ENCODE data around the gene KCND3. TPM values are rescaled to one million over a fixed set of nuclear protein-coding genes. Genes with fewer than 3 reads are reported as not detected.

The KCND3 gene
- total RNA-seq, 6 donors from 2014 or later, result 2.7 to 6.4 (median 5.4) TPM

- no peak overlapping the region for H3K27ac ChIP-seq
- no peak for DNase-seq
- H3K4me3 ChIP-seq, result no peak overlapping the region
- ATAC-seq (ENCODE audit: low FRiP score in 2 of 2), result no peak
- TF ChIP-seq POLR2AphosphoS5 (IDR thresholded peaks at IDR 0.05) (no peak), POLR2A (IDR thresholded peaks at IDR 0.05) (no peak), CTCF (IDR thresholded peaks at IDR 0.05) (no peak), EP300 (IDR thresholded peaks at IDR 0.05) (no peak)
- WGBS, 2 donors, result 79 to 85% methylated on average over 6 to 7 of the region's 7 CpGs
- no peaks in the 10 kb centered on the region for H3K36me3 ChIP-seq
- H3K27me3 ChIP-seq, result no peaks in the 10 kb centered on the region
- H3K4me1 ChIP-seq, result no peaks in the 10 kb centered on the region
- no peaks in the 10 kb centered on the region for H3K9me3 ChIP-seq
Measured at GRCh38 chr1:111821121-111821745, 168.2 kb downstream of the KCND3 start.

- Histone ChIP-seq H3K27ac (no peak overlapping the region), H3K36me3 (no peaks in the 10 kb centered on the region), H3K27me3 (no peaks in the 10 kb centered on the region), H3K9me3 (no peaks in the 10 kb centered on the region), H3K4me1 (no peaks in the 10 kb centered on the region), H3K4me3 (no peak overlapping the region)
- 79 to 86% methylated on average over 9 of the region's 9 CpGs for WGBS, 2 donors
- no peak for ATAC-seq (ENCODE audit: low FRiP score in 2 of 2)
- TF ChIP-seq POLR2AphosphoS5 (IDR thresholded peaks at IDR 0.05), result no peak
- DNase-seq, result no peak
Measured at GRCh38 chr1:111819566-111820263, 169.8 kb downstream of the KCND3 start.

- H3K27ac ChIP-seq, result no peak overlapping the region
- no peaks in the 10 kb centered on the region for H3K9me3 ChIP-seq
- H3K4me1 ChIP-seq, result no peaks in the 10 kb centered on the region
- no peaks in the 10 kb centered on the region for H3K36me3 ChIP-seq
- 84 to 89% methylated on average over 5 of the region's 5 CpGs for WGBS, 2 donors
- no peak for TF ChIP-seq EP300 (IDR thresholded peaks at IDR 0.05)
- TF ChIP-seq POLR2A (IDR thresholded peaks at IDR 0.05), result no peak
- TF ChIP-seq CTCF (IDR thresholded peaks at IDR 0.05), result no peak
- no peak for TF ChIP-seq POLR2AphosphoS5 (IDR thresholded peaks at IDR 0.05)
- no peak overlapping the region for H3K4me3 ChIP-seq
- DNase-seq (no peak), ATAC-seq (ENCODE audit: low FRiP score in 2 of 2) (no peak)
- H3K27me3 ChIP-seq, result no peaks in the 10 kb centered on the region
Measured at GRCh38 chr1:111818546-111818945, 170.9 kb downstream of the KCND3 start.

- Histone ChIP-seq H3K27me3 (no peaks in the 10 kb centered on the region), H3K27ac (no peak overlapping the region), H3K4me3 (no peak overlapping the region), H3K4me1 (no peaks in the 10 kb centered on the region), H3K9me3 (no peaks in the 10 kb centered on the region), H3K36me3 (no peaks in the 10 kb centered on the region)
- TF ChIP-seq EP300 (IDR thresholded peaks at IDR 0.05), result no peak
- TF ChIP-seq POLR2A (IDR thresholded peaks at IDR 0.05), result no peak
- no peak for TF ChIP-seq CTCF (IDR thresholded peaks at IDR 0.05)
- TF ChIP-seq POLR2AphosphoS5 (IDR thresholded peaks at IDR 0.05), result no peak
- ATAC-seq (ENCODE audit: low FRiP score in 2 of 2), result no peak
- no peak for DNase-seq
- 82 to 84% methylated on average over 4 of the region's 4 CpGs for WGBS, 2 donors
Measured at GRCh38 chr1:111818081-111818480, 171.4 kb downstream of the KCND3 start.

- Histone ChIP-seq H3K4me3 (no peak overlapping the region), H3K27ac (no peak overlapping the region), H3K9me3 (no peaks in the 10 kb centered on the region), H3K4me1 (no peaks in the 10 kb centered on the region), H3K36me3 (no peaks in the 10 kb centered on the region), H3K27me3 (no peaks in the 10 kb centered on the region)
- ATAC-seq (ENCODE audit: low FRiP score in 2 of 2) (no peak), DNase-seq (no peak)
- TF ChIP-seq POLR2A (IDR thresholded peaks at IDR 0.05), result no peak
- TF ChIP-seq POLR2AphosphoS5 (IDR thresholded peaks at IDR 0.05), result no peak
- no peak for TF ChIP-seq CTCF (IDR thresholded peaks at IDR 0.05)
- TF ChIP-seq EP300 (IDR thresholded peaks at IDR 0.05), result no peak
- 91 to 92% methylated on average over 3 of the region's 3 CpGs for WGBS, 2 donors
Measured at GRCh38 chr1:111814642-111815041, 174.8 kb downstream of the KCND3 start.

Data from upper lobe of left lung (tissue), 6 donors.